GM23248 (cell line): ENCODE results near the gene SLC35F4. TPM values are rescaled to one million over a fixed set of nuclear protein-coding genes. Genes with fewer than 3 reads are reported as not detected.

ENCODE experiments used
- DNase-seq: peaks from one replicate; pipeline ENCODE4 v3.0.0-alpha.2; 2015
- H2AFZ ChIP-seq: fragments of 200-600 bp; sonication (generic); 2 replicates; pipeline ENCODE4 v1.6.1; 2016; ENCODE audit warnings: antibody characterized with exemption
- H3F3A ChIP-seq: fragments of 200-600 bp; sonication (generic); 2 replicates; pipeline ENCODE4 v1.6.1; 2016; ENCODE audit warnings: mild to moderate bottlenecking, antibody characterized with exemption, mixed run types; ENCODE audit not compliant: insufficient read depth
- H3K27ac ChIP-seq: fragments of 200-600 bp; sonication (generic); 2 replicates; pipeline ENCODE4 v1.5.1; 2016; ENCODE audit warnings: mild to moderate bottlenecking
- H3K27me3 ChIP-seq: fragments of 200-600 bp; sonication (generic); replicated peaks from 2 replicates; pipeline ENCODE4 v1.6.1; 2016; ENCODE audit warnings: mild to moderate bottlenecking; ENCODE audit not compliant: insufficient read depth
- H3K36me3 ChIP-seq: fragments of 200-600 bp; sonication (generic); 2 replicates; pipeline ENCODE4 v1.6.1; 2016; ENCODE audit warnings: low read depth, mild to moderate bottlenecking
- H3K4me1 ChIP-seq: fragments of 200-600 bp; sonication (generic); 2 replicates; pipeline ENCODE4 v1.6.1; 2016; ENCODE audit warnings: mild to moderate bottlenecking; ENCODE audit not compliant: insufficient read depth
- H3K4me2 ChIP-seq: fragments of 200-600 bp; sonication (generic); one replicate; pipeline ENCODE4 v1.6.1; 2016; ENCODE audit warnings: mild to moderate bottlenecking; ENCODE audit not compliant: unreplicated experiment
- H3K4me3 ChIP-seq: fragments of 200-600 bp; sonication (generic); 2 replicates; pipeline ENCODE4 v1.5.1; 2016; ENCODE audit warnings: mild to moderate bottlenecking
- H3K79me2 ChIP-seq: fragments of 200-600 bp; sonication (generic); 2 replicates; pipeline ENCODE4 v1.6.1; 2016; ENCODE audit warnings: mild to moderate bottlenecking; ENCODE audit not compliant: insufficient read depth
- H3K9ac ChIP-seq: fragments of 200-600 bp; sonication (generic); 2 replicates; pipeline ENCODE4 v1.6.1; 2016; ENCODE audit warnings: mild to moderate bottlenecking
- H3K9me2 ChIP-seq: fragments of 200-600 bp; sonication (generic); 2 replicates; pipeline ENCODE4 v1.6.1; 2016; ENCODE audit warnings: mixed run types, mild to moderate bottlenecking, moderate library complexity; ENCODE audit not compliant: insufficient read depth
- H3K9me3 ChIP-seq: fragments of 200-600 bp; sonication (generic); one replicate; pipeline ENCODE4 v1.6.1; 2017; ENCODE audit warnings: low read depth
- H4K20me1 ChIP-seq: fragments of 200-600 bp; sonication (generic); 2 replicates; pipeline ENCODE4 v1.6.0; 2016; ENCODE audit not compliant: insufficient read depth
- EZH2 ChIP-seq: fragments of 200-600 bp; sonication (generic); IDR thresholded peaks from 2 replicates; pipeline ENCODE4 v1.6.1; 2018; ENCODE audit warnings: antibody characterized with exemption, mild to moderate bottlenecking; ENCODE audit not compliant: insufficient read depth, poor library complexity, severe bottlenecking
- EZH2phosphoT487 ChIP-seq: fragments of 200-600 bp; sonication (generic); IDR thresholded peaks from 2 replicates; pipeline ENCODE4 v1.6.1; 2018; ENCODE audit warnings: antibody characterized with exemption, moderate library complexity, mild to moderate bottlenecking, low read depth; ENCODE audit not compliant: insufficient read depth
- WGBS, 2 experiments: methylation state at CpG; one replicate each; pipeline ENCODE4 v1.1.6; 2015 to 2017; ENCODE audit warnings: low lambda C conversion rate in 2 of 2, low coverage in 1 of 2; ENCODE audit errors: missing lambda C conversion rate in 2 of 2; 5-methylcytosine and 5-hydroxymethylcytosine counted together
- in situ Hi-C: fragments of 300-500 bp; cut with MboI; formaldehyde crosslinking; loops from 2 replicates; pipeline ENCODE4 v1.15.0; 2020
- polyA plus RNA-seq: library from polyadenylated mRNA; unstranded; fragments of >200 nt; fragmentation: Nextera tagmentation; extraction: Ambion mirVana; gene quantifications from 2 replicates; pipeline ENCODE4 v1.2.1, GENCODE V29; 2016
- total RNA-seq: library from RNA; depleted of rRNA; stranded (reverse); fragments of >200 nt; shearing (Covaris generic); gene quantifications from 2 replicates; pipeline ENCODE4 v1.2.3, GENCODE V29; 2014

SLC35F4 gene
- total and polyA plus RNA-seq, 2 experiments from 2014 or later: not detected

- Histone ChIP-seq H3K27ac (no peak overlapping the region), H3K4me3 (no peak overlapping the region), H4K20me1 (no peaks in the 10 kb centered on the region), H3K4me2 (no peak overlapping the region), H3K9me2 (no peaks in the 10 kb centered on the region), H2AFZ (no peak overlapping the region), H3K79me2 (no peaks in the 10 kb centered on the region), H3F3A (no peaks in the 10 kb centered on the region), H3K9ac (no peak overlapping the region), H3K9me3 (no peaks in the 10 kb centered on the region), H3K4me1 (no peaks in the 10 kb centered on the region), H3K36me3 (no peaks in the 10 kb centered on the region), H3K27me3 (no peaks in the 10 kb centered on the region)
- TF ChIP-seq EZH2 (no peak), EZH2phosphoT487 (no peak)
- no peak for DNase-seq
- WGBS, 2 experiments: 4 to 9% methylated on average over 2 of the region's 2 CpGs
- in situ Hi-C loops: no loop called here
Observed at GRCh38 chr14:57549016-57549564, 316.8 kb downstream of the SLC35F4 start.

GRCh38 chr14:57547131-57547530 lies 318.8 kb downstream of the SLC35F4 start:
- Histone ChIP-seq H3K27ac (no peak overlapping the region), H3K36me3 (no peaks in the 10 kb centered on the region), H3K27me3 (no peaks in the 10 kb centered on the region), H2AFZ (no peak overlapping the region), H3K4me3 (no peak overlapping the region), H4K20me1 (no peaks in the 10 kb centered on the region), H3K9ac (no peak overlapping the region), H3F3A (no peaks in the 10 kb centered on the region), H3K79me2 (no peaks in the 10 kb centered on the region), H3K4me1 (no peaks in the 10 kb centered on the region), H3K9me2 (no peaks in the 10 kb centered on the region), H3K4me2 (no peak overlapping the region), H3K9me3 (no peaks in the 10 kb centered on the region)
- TF ChIP-seq EZH2: no peak
- no peak for TF ChIP-seq EZH2phosphoT487
- in situ Hi-C loops: no loop called here
- no peak for DNase-seq
- WGBS, 2 experiments: 14 to 17% methylated on average over 2 of the region's 2 CpGs

- WGBS, 2 experiments: 93 to 94% methylated on average over 1 of the region's 1 CpG
- Histone ChIP-seq H3K4me2 (no peak overlapping the region), H4K20me1 (no peaks in the 10 kb centered on the region), H3K27ac (no peak overlapping the region), H3F3A (no peaks in the 10 kb centered on the region), H3K9ac (no peak overlapping the region), H3K4me3 (no peak overlapping the region), H3K79me2 (no peaks in the 10 kb centered on the region), H3K4me1 (no peaks in the 10 kb centered on the region), H3K9me2 (no peaks in the 10 kb centered on the region), H2AFZ (no peak overlapping the region), H3K27me3 (no peaks in the 10 kb centered on the region), H3K36me3 (no peaks in the 10 kb centered on the region), H3K9me3 (no peaks in the 10 kb centered on the region)
- peak; percentile 38 for DNase-seq
- TF ChIP-seq EZH2phosphoT487: no peak
- TF ChIP-seq EZH2: no peak
- in situ Hi-C loops: no loop called here
Observed at GRCh38 chr14:57533214-57533613, 332.7 kb downstream of the SLC35F4 start.

- in situ Hi-C loops: no loop called here
- Histone ChIP-seq H3K4me3 (no peak overlapping the region), H3K9ac (no peak overlapping the region), H3K27ac (no peak overlapping the region), H3K79me2 (no peaks in the 10 kb centered on the region), H3K9me3 (no peaks in the 10 kb centered on the region), H3K4me2 (no peak overlapping the region), H3K9me2 (no peaks in the 10 kb centered on the region), H3K4me1 (no peaks in the 10 kb centered on the region), H2AFZ (no peak overlapping the region), H3K36me3 (no peaks in the 10 kb centered on the region), H4K20me1 (no peaks in the 10 kb centered on the region), H3F3A (no peaks in the 10 kb centered on the region), H3K27me3 (no peaks in the 10 kb centered on the region)
- TF ChIP-seq EZH2 (no peak), EZH2phosphoT487 (no peak)
- no peak for DNase-seq
Observed at GRCh38 chr14:57530571-57530970, 335.3 kb downstream of the SLC35F4 start.

- no peak overlapping the region for H3K4me3 ChIP-seq
- H3K79me2 ChIP-seq: no peaks in the 10 kb centered on the region
- H3K36me3 ChIP-seq: no peaks in the 10 kb centered on the region
- no peaks in the 10 kb centered on the region for H3F3A ChIP-seq
- 26 to 30% methylated on average over 3 of the region's 3 CpGs for WGBS, 2 experiments
- H3K9ac ChIP-seq: no peak overlapping the region
- DNase-seq: no peak
- no peaks in the 10 kb centered on the region for H3K4me1 ChIP-seq
- in situ Hi-C loops: no loop called here
- TF ChIP-seq EZH2 (no peak), EZH2phosphoT487 (no peak)
- no peaks in the 10 kb centered on the region for H3K27me3 ChIP-seq
- H2AFZ ChIP-seq: no peak overlapping the region
- no peak overlapping the region for H3K27ac ChIP-seq
- no peaks in the 10 kb centered on the region for H4K20me1 ChIP-seq
- H3K9me3 ChIP-seq: no peaks in the 10 kb centered on the region
- H3K9me2 ChIP-seq: no peaks in the 10 kb centered on the region
- H3K4me2 ChIP-seq: no peak overlapping the region
Observed at GRCh38 chr14:57526942-57527341, 338.9 kb downstream of the SLC35F4 start.
